ENCODE results near the gene DNHD1. TPM values are rescaled to one million over a fixed set of nuclear protein-coding genes. Genes with fewer than 3 reads are reported as not detected.

DNHD1 gene, protein sequence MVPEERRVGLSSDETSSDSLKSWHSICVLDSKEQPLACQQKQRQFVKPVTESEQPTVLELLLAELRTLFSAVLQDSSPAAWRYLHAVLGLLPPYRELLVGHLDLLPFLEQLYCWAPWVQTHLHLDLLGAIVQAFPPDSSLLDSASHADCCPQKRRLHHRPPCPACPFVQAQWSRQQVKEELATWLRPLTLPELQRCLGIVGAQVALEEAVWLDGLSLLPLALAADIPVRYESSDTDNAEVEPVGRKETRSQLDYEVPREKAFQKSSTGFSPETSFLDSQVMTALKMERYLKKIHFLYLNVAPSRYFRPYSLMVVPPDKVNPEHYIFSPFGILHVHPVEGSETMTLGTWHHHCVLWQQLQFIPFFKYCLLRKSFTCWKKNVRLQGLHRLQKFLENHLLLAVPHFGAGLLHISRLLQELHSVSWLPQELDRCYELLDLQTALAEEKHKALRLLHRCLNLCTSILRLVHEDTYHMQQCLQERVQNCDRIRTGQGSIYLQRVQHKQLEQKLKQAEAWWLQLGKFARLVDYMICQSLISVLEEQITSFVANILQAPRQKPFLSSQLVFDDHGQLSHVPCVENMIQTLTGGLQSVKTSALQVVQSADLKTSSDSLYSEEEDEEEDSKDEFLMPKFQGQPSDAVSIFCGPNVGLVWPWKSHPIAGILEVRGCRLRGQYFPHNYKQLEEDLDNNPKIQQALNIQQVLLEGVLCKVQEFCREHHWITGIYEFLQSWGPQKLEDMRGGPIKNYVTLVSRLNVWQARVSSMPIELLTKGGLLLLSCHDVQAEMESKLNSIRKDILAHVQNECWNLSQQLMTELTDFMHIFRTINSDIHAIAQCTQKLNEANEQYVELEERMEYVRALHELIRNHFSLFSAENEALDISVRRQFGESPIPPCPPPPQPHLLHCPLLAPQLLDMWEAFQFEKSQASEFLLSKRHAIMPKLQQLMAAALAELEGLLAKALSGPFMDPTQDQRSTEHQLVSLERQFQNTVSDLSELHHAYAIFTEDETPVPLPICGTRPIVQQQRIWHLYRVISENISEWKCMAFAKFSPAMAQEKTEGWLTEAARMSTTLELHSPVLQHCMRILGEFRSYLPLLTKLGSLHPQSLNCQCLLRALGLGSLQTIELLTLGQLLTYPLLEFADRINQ (N-terminal part only)
- total RNA-seq = 18.2 and 20.0 TPM in 2 replicates

DNA sequence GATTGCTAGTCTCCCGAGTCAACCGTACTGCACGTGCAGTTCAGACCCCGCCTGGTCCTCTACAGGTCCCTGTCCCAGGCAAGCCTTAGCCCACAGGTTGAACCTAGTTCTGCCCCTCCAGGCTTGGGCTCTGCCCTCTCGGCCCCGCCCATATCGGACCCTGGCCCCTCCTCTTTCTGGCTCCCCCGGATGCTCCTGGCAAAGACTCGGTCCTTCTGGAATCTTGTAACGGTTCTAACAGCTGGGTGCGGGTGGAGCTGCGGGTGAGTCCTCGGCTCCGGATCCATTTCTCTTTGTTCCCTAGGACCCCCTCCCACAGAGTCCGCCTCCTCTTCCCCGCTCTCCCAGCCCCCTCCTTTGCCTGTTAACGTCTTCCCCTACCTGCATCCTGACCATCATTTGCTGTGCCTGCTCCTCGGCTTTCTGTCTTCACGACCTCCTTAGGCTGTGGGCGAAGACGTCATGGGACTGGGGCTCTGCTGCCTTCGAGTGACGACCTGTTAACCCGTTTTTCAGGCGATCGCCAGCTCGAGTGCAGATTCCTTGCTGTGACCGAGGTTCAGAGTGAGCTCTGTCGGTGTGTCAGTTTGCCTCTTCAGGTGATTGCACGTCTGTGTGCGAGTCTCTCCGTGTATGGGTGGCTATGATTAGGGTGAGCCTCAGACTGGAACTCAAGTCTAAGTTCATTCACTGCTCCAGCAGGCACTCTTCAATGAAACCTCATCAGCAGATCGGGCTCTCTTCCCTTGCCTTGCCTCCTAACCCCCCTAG lies at the start of gene DNHD1:
TSS of gene DNHD1 (plus strand) at position 212 of the 771 bp plus-strand sequence. CDS start 936 bp downstream, outside the sequence.
- intact Hi-C loops (cut with micrococcal nuclease) = no loop called here
- H3K27ac Mint-ChIP-seq = no peak within 1 kb of the TSS
- H3K4me1 Mint-ChIP-seq (ENCODE audit: low read depth) = no peaks in the 10 kb centered on the region
- peaks cover 23% of the 10 kb centered on the region for H3K36me3 Mint-ChIP-seq (ENCODE audit: low read depth)
- DNase-seq (ENCODE audit: low spot score) = no peak
- H3K4me3 Mint-ChIP-seq = no peak within 1 kb of the TSS
- H3K9me3 Mint-ChIP-seq = no peaks in the 10 kb centered on the region
- H3K27me3 Mint-ChIP-seq (ENCODE audit: insufficient read depth) = no peaks in the 10 kb centered on the region

DNA sequence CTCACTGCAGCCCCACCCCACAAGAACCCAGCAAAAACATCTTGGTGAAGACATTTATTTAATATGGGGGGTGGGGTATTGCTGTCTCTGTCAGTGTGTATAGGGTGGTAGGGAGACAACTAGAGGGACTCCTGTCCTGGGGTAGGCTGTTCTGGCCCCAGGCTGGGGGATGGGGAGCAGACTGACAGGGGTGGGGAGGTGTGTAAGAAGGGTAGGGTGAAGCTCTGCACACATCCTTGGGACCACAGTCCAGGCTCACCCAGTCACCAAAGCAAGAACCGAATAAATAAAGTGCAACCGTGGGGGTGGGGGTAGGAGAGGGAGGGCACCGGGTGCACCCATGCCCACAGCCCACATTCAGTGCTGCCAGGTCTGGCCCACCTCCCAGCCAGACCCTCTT lies 48.5 kb upstream of the DNHD1 start:
- no peak overlapping the region for H3K27ac Mint-ChIP-seq
- no peaks in the 10 kb centered on the region for H3K4me1 Mint-ChIP-seq (ENCODE audit: low read depth)
- no peak for DNase-seq (ENCODE audit: low spot score)
- H3K9me3 Mint-ChIP-seq = no peaks in the 10 kb centered on the region
- no peaks in the 10 kb centered on the region for H3K36me3 Mint-ChIP-seq (ENCODE audit: low read depth)
- intact Hi-C loops (cut with micrococcal nuclease) = no loop called here
- H3K27me3 Mint-ChIP-seq (ENCODE audit: insufficient read depth) = peaks cover 6% of the 10 kb centered on the region
- H3K4me3 Mint-ChIP-seq = no peak overlapping the region

DNA sequence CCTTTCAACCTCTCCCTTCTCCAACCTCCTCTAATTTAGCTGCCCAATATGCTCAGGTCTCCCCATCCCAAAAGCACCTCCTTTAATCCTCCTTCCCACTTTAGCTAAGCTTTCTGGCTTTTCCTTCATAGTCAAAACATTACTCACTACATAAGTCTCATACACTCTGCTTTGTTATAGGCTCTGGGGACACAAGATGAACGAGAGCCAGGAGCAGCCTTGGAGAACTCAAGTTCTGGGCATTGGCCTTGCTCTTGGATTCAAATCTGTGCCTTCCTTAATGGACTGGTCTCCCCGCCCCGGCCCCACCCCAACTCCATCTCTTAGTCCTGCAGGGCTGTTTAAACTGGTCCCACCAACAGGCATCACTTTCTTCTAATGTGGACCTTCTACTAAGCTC lies 44.9 kb upstream of the DNHD1 start:
- no peak for DNase-seq (ENCODE audit: low spot score)
- no peaks in the 10 kb centered on the region for H3K4me1 Mint-ChIP-seq (ENCODE audit: low read depth)
- no peaks in the 10 kb centered on the region for H3K36me3 Mint-ChIP-seq (ENCODE audit: low read depth)
- no peaks in the 10 kb centered on the region for H3K9me3 Mint-ChIP-seq
- no peaks in the 10 kb centered on the region for H3K27me3 Mint-ChIP-seq (ENCODE audit: insufficient read depth)
- no peak overlapping the region for H3K27ac Mint-ChIP-seq
- intact Hi-C loops (cut with micrococcal nuclease) = no loop called here
- no peak overlapping the region for H3K4me3 Mint-ChIP-seq

DNA sequence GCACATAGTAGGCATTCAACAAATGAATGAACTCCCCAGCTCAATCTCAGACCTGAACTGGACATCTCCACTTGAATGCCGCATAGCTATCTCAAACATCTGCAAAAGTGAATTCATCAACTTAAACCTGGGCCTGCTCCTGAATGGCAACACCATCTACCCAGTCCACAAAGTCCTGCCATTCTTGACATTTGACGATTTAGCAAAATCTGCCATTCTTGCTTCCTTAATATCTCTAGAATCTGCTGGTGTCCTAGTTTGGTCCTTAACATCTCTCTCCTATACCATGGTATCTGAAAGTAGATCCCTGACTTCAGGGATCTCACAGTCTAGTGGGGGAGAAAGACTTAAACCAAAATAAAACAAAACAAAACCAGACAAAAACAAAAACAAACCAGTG lies 43.9 kb upstream of the DNHD1 start:
- no peaks in the 10 kb centered on the region for H3K9me3 Mint-ChIP-seq
- H3K27ac Mint-ChIP-seq = no peak overlapping the region
- no peaks in the 10 kb centered on the region for H3K36me3 Mint-ChIP-seq (ENCODE audit: low read depth)
- intact Hi-C loops (cut with micrococcal nuclease) = no loop called here
- no peak overlapping the region for H3K4me3 Mint-ChIP-seq
- H3K4me1 Mint-ChIP-seq (ENCODE audit: low read depth) = no peaks in the 10 kb centered on the region
- H3K27me3 Mint-ChIP-seq (ENCODE audit: insufficient read depth) = no peaks in the 10 kb centered on the region
- DNase-seq (ENCODE audit: low spot score) = no peak

DNA sequence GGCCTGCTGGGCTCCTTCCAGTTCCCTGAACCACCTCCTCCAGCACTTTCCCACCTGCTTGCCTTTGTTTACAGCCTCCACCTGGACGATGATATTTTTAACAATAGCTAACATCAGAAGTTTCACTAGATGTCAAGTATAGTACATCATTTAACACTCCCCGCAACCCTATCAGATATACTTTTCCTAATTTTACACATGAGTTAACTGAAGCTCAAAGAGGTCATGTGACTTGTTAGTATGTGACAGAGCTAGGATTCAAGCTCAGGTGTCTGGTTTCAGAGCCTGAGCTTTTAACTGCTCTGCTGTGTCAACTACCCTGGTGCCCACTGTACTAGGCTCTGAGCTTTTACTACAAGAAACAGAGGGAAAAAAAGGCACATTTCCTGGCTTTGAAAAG lies 42.0 kb upstream of the DNHD1 start:
- H3K27me3 Mint-ChIP-seq (ENCODE audit: insufficient read depth) = peaks cover 2% of the 10 kb centered on the region
- H3K36me3 Mint-ChIP-seq (ENCODE audit: low read depth) = no peaks in the 10 kb centered on the region
- intact Hi-C loops (cut with micrococcal nuclease) = no loop called here
- no peak for DNase-seq (ENCODE audit: low spot score)
- H3K27ac Mint-ChIP-seq = no peak overlapping the region
- H3K4me3 Mint-ChIP-seq = no peak overlapping the region
- H3K4me1 Mint-ChIP-seq (ENCODE audit: low read depth) = no peaks in the 10 kb centered on the region
- H3K9me3 Mint-ChIP-seq = no peaks in the 10 kb centered on the region

DNA sequence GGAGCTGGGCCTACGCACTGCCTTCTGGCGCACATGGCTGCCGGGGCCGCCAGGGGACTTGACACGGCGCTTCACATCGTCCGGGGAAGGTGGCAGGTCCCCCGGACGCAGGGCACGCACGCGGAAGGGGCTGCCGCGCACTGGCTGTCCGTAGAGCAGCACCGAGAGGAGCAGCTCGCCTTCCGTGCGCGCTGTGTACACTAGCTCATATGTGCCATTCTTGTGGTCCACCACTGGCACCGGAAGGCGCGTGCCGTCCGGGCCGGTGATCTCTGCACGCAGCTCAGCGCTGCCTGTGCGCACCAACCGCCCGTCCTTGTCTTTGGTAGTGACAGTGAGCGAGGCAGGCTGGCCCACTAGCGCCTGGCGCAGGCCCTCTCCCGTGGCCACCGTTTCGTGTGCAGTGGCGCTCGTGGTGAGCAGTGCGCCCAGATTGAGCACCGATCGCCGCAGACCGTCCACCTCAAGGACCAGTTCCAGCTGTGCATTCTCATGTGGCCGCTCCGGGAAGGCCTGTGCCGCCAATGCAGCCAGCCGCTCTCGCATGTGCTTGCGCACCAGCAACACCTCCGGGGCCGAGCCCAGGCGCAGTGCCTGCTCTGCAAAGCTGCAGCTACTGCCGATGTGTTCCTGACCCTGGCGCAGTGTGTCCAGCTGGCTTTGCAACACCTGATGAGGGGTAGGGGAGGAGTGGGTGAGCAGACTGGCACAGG lies 40.6 kb upstream of the DNHD1 start:
- intact Hi-C loops (cut with micrococcal nuclease) = no loop called here
- Mint-ChIP-seq H3K27ac (no peak overlapping the region), H3K9me3 (no peaks in the 10 kb centered on the region), H3K36me3 (ENCODE audit: low read depth) (no peaks in the 10 kb centered on the region), H3K4me1 (ENCODE audit: low read depth) (no peaks in the 10 kb centered on the region), H3K27me3 (ENCODE audit: insufficient read depth) (peaks cover 2% of the 10 kb centered on the region), H3K4me3 (no peak overlapping the region)
- no peak for DNase-seq (ENCODE audit: low spot score)

DNA sequence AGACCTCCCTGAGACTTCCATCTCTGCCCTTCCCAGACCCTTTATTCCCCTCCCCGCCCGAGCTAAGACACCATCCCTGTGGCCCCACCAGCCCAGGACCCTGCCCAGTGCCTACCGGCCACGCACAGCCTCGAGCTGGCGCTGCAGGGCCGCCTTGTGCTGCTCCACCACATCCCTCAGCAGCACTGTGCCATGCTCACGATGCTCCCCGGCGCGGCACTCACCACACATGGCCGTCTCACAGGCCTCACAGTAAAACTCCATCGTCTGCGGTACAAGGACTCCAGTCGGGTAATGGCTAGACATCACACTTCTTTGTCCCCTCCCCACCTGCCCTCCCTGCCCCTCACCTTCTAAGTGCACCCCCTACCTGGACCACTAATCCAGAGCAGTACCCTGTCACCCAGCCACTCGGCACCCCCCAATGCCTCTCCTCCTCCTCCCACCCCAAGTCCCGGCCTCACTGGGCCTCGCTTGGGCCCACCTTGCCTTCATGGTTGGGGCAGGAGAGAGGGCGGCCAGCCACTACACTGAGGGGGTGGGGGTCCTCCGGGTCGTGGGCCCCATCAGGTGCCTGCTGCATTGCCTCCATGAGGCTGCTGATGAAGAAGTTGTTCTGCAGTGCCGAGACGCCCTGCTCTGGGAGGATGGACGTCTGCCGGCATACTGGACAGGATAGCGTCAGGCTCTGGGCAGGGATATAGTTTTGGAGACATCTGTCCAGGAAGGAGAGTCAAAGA lies 39.3 kb upstream of the DNHD1 start:
- Mint-ChIP-seq H3K4me3 (no peak overlapping the region), H3K27me3 (ENCODE audit: insufficient read depth) (peaks cover 2% of the 10 kb centered on the region), H3K4me1 (ENCODE audit: low read depth) (no peaks in the 10 kb centered on the region), H3K27ac (no peak overlapping the region), H3K36me3 (ENCODE audit: low read depth) (no peaks in the 10 kb centered on the region), H3K9me3 (no peaks in the 10 kb centered on the region)
- DNase-seq (ENCODE audit: low spot score) = no peak
- intact Hi-C loops (cut with micrococcal nuclease) = no loop called here

DNA sequence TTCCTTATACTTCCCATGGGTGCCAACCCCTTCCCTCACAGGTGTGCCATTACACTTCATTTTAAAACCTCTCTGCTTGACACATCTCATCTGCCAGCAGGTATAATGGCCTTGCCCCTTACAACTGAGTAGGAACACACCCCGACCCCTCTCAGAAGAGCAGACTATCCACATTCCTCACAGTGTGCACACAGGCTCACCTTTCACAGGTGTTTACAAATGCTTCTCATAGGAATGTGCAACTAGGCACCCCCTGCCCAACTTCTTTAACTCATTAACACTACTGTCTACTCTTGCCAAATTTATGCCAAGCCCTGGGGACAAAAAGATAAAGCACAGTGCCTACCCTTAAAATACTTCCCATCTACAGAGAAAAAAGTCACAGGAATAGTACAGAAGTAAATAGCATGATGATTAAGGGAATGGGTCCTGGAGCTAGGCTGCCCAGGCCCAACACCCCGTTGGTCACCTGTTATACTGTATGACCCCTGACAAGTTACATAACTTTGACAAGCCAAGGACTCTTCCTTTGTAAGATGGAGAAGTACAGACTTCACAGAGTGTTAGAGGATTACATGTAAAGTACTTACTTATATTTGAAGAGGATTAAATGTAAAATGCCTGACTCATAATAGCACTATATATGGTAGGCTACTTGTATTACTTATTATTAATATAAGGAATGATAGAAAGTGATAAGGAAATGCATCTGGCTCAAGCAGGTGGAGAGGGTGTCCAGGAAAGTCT lies 38.6 kb upstream of the DNHD1 start:
- H3K27ac Mint-ChIP-seq = no peak overlapping the region
- no peaks in the 10 kb centered on the region for H3K9me3 Mint-ChIP-seq
- H3K36me3 Mint-ChIP-seq (ENCODE audit: low read depth) = no peaks in the 10 kb centered on the region
- no peak overlapping the region for H3K4me3 Mint-ChIP-seq
- H3K4me1 Mint-ChIP-seq (ENCODE audit: low read depth) = no peaks in the 10 kb centered on the region
- intact Hi-C loops (cut with micrococcal nuclease) = no loop called here
- H3K27me3 Mint-ChIP-seq (ENCODE audit: insufficient read depth) = peaks cover 2% of the 10 kb centered on the region
- no peak for DNase-seq (ENCODE audit: low spot score)

DNA sequence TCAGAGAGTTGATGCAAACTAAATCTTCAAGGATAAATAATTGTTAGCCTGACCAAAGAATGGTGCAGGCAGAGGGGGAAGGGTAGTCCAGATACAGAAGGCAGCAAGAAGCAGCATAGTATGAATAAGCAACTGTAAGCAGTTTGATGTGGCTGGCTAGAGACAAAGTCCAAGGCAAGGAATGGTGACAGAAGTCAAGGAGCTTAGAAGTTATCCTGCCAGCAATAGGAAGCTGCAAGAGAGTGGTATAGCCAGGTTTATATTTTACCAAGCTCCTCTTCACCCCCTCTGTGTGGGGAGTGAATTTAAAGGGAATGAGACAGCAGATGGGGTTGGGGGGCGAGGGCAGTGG lies 38.0 kb upstream of the DNHD1 start:
- Mint-ChIP-seq H3K27ac (no peak overlapping the region), H3K4me1 (ENCODE audit: low read depth) (no peaks in the 10 kb centered on the region), H3K36me3 (ENCODE audit: low read depth) (no peaks in the 10 kb centered on the region), H3K9me3 (no peaks in the 10 kb centered on the region), H3K4me3 (no peak overlapping the region), H3K27me3 (ENCODE audit: insufficient read depth) (peaks cover 3% of the 10 kb centered on the region)
- intact Hi-C loops (cut with micrococcal nuclease) = no loop called here
- DNase-seq (ENCODE audit: low spot score) = no peak

DNA sequence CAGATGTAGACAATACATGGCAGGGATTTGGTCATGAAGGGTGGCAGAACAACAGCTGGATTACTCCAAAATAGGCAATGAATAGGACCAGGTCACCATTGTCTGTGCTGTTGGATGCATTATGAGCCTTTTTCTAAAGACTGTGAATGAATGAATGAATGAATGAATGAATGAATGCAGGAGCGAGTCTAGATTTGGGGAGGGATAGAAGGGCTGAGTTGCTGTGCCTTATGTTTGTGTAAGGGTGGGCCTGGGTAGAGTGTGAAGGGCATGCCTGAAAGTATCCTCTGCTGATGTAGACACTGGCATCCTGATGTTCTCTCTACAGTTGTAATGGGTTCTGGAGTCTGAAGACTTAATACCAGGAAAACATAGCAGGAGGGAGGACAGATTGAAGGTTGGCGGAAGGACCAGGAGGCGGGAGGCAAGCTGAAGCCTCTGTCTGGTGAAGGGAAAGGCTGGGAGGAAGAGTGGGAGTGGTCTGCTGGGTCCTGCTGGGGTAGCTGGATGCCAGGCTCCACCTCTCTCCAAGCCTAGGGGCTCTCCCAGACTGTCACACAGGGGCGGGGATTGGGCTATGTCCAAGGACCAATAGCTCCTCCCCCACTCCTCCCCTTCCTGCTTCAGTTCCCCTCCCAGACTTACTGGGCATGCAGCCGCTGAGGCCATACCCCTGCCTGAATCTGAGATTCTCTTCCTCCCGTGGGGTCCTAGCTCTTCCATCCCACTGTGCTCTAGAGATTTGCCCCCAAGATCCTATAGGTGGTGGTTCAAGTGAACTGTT lies 28.2 kb upstream of the DNHD1 start:
- H3K9me3 Mint-ChIP-seq = no peaks in the 10 kb centered on the region
- H3K27me3 Mint-ChIP-seq (ENCODE audit: insufficient read depth) = peaks cover 10% of the 10 kb centered on the region
- intact Hi-C loops (cut with micrococcal nuclease) = no loop called here
- no peak overlapping the region for H3K27ac Mint-ChIP-seq
- no peak for DNase-seq (ENCODE audit: low spot score)
- peaks cover 9% of the 10 kb centered on the region for H3K4me1 Mint-ChIP-seq (ENCODE audit: low read depth)
- no peaks in the 10 kb centered on the region for H3K36me3 Mint-ChIP-seq (ENCODE audit: low read depth)
- H3K4me3 Mint-ChIP-seq = no peak overlapping the region

Data from activated T-helper 1 cell treated with anti-CD3 and anti-CD28 coated beads, Interleukin-12 subunit alpha, Interleukin-12 subunit beta, Interleukin-2, Interleukin-4 antibody, amounts not matched to agents 30 ng/mL and 10 ng/mL and 1 ng/mL, durations not matched to agents 14 hours and 24 hours and 36 hours (primary cell).